ENCODE results near the gene EID2. TPM values are rescaled to one million over a fixed set of nuclear protein-coding genes. Genes with fewer than 3 reads are reported as not detected.
A peak's percentile ranks its signal among the peaks of the same experiment; 100 is the strongest.

EID2 gene
- total RNA-seq, 2 experiments from 2014 or later: 17.2 to 20.3 TPM

- H3K4me1 Mint-ChIP-seq: peaks cover 26% of the 10 kb centered on the region
- H3K27ac Mint-ChIP-seq: peak overlapping the region; percentile 83
- H3K36me3 Mint-ChIP-seq (ENCODE audit: low read depth): peaks cover 8% of the 10 kb centered on the region
- no peaks in the 10 kb centered on the region for H3K27me3 Mint-ChIP-seq
- ChIA-PET POLR2A (interaction anchor here (0.6 kb wide), 1 partner anchor 53 kb away, joined by 3 read pairs; no protein-coding TSS in a partner anchor), CTCF (interaction anchor here (0.7 to 2.1 kb wide), 11 partner anchors 14 to 468 kb away, joined by 3 to 12 read pairs (median 4); no protein-coding TSS in a partner anchor)
- peak overlapping the region; percentile 90 for H3K4me3 Mint-ChIP-seq
- no peak for DNase-seq
- H3K9me3 Mint-ChIP-seq: no peaks in the 10 kb centered on the region
Measured at GRCh38 chr19:39531834-39532232, 8.1 kb downstream of the EID2 start.

- ChIA-PET POLR2A (no interaction called here), CTCF (interaction anchor here (0.6 to 1.2 kb wide), 2 partner anchors 12 to 302 kb away, joined by 3 read pairs; no protein-coding TSS in a partner anchor)
- Mint-ChIP-seq H3K4me3 (no peak overlapping the region), H3K4me1 (peaks cover 2% of the 10 kb centered on the region), H3K9me3 (no peaks in the 10 kb centered on the region), H3K36me3 (ENCODE audit: low read depth) (peaks cover 5% of the 10 kb centered on the region), H3K27ac (no peak overlapping the region), H3K27me3 (no peaks in the 10 kb centered on the region)
- DNase-seq: no peak
Measured at GRCh38 chr19:39525205-39525604, 14.8 kb downstream of the EID2 start.

DNA sequence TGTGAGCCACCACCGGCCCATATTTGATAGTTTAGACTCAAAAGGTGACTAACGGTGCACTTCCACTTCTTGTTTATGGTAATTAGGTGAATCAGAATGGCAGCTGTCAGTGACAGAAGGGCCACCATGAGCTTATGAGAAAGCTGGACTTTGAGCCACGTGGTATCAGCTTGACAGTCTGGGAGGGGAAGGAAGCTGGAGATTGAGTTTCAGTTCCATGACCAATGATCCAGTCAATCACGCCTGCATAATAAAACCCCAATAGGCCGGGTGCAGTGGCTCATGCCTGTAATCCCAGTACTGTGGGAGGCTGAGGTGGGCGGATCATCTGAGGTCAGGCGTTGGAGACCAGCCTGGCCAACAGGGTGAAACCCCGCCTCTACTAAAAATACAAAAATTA lies 15.5 kb downstream of the EID2 start:
- ChIA-PET CTCF (interaction anchor here (0.6 to 1.2 kb wide), 3 partner anchors 8 to 302 kb away, joined by 3 read pairs; partner anchors contain the start of gene EID2B), POLR2A (interaction anchor here (0.6 kb wide), 1 partner anchor 10 kb away, joined by 4 read pairs; no protein-coding TSS in a partner anchor)
- Mint-ChIP-seq H3K27me3 (no peaks in the 10 kb centered on the region), H3K4me1 (peaks cover 2% of the 10 kb centered on the region), H3K27ac (no peak overlapping the region), H3K9me3 (no peaks in the 10 kb centered on the region), H3K4me3 (no peak overlapping the region), H3K36me3 (ENCODE audit: low read depth) (peaks cover 5% of the 10 kb centered on the region)
- no peak for DNase-seq

GRCh38 chr19:39520541-39521484 lies 19.1 kb downstream of the EID2 start:
- peaks cover 5% of the 10 kb centered on the region for H3K4me1 Mint-ChIP-seq
- H3K27me3 Mint-ChIP-seq: peaks cover 26% of the 10 kb centered on the region
- no peak overlapping the region for H3K27ac Mint-ChIP-seq
- ChIA-PET CTCF (no interaction called here), POLR2A (no interaction called here)
- H3K9me3 Mint-ChIP-seq: no peaks in the 10 kb centered on the region
- DNase-seq: no peak
- peaks cover 2% of the 10 kb centered on the region for H3K36me3 Mint-ChIP-seq (ENCODE audit: low read depth)
- H3K4me3 Mint-ChIP-seq: no peak overlapping the region

- Mint-ChIP-seq H3K27me3 (peaks cover 43% of the 10 kb centered on the region), H3K4me1 (peaks cover 9% of the 10 kb centered on the region), H3K36me3 (ENCODE audit: low read depth) (peaks cover 2% of the 10 kb centered on the region), H3K4me3 (no peak overlapping the region), H3K27ac (no peak overlapping the region), H3K9me3 (no peaks in the 10 kb centered on the region)
- no peak for DNase-seq
- CTCF ChIA-PET: interaction anchor here (1.8 kb wide), 1 partner anchor 16 kb away, joined by 6 read pairs; no protein-coding TSS in a partner anchor
- POLR2A ChIA-PET: no interaction called here
Measured at GRCh38 chr19:39518975-39519374, 21.0 kb downstream of the EID2 start.

GRCh38 chr19:39518458-39518857 lies 21.5 kb downstream of the EID2 start:
- peaks cover 48% of the 10 kb centered on the region for H3K27me3 Mint-ChIP-seq

DNA sequence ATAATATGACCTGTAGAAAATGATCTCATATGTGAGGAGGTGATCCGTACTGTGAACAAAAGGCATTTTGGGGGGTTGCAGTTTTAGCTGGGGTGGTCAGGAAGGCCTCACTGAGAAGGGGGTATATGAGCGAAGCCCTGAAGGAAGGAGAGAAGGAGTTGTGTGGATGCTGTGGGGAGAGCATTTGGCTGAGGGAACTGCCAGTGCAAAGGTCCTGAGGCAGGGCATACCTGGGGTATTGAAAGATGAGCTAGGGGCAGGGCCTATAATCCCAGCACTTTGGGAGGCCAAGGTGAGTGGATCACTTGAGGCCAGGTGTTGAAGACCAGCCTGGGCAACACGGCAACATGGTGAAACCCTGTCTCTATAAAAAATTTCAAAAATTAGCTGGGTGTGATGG lies 22.5 kb downstream of the EID2 start:
- peaks cover 2% of the 10 kb centered on the region for H3K36me3 Mint-ChIP-seq (ENCODE audit: low read depth)
- no peak for DNase-seq
- H3K27me3 Mint-ChIP-seq: peaks cover 55% of the 10 kb centered on the region
- H3K9me3 Mint-ChIP-seq: no peaks in the 10 kb centered on the region
- H3K4me3 Mint-ChIP-seq: no peak overlapping the region
- POLR2A ChIA-PET: no interaction called here
- CTCF ChIA-PET: interaction anchor here (0.6 to 1.8 kb wide), 2 partner anchors 15 to 239 kb away, joined by 4 to 6 read pairs; no protein-coding TSS in a partner anchor
- no peak overlapping the region for H3K27ac Mint-ChIP-seq
- H3K4me1 Mint-ChIP-seq: peaks cover 9% of the 10 kb centered on the region

More at GRCh38 chr19:39518458-39518857, 21.5 kb downstream of the EID2 start:
- Mint-ChIP-seq H3K9me3 (no peaks in the 10 kb centered on the region), H3K4me3 (no peak overlapping the region), H3K27ac (no peak overlapping the region), H3K4me1 (peaks cover 9% of the 10 kb centered on the region), H3K36me3 (ENCODE audit: low read depth) (peaks cover 2% of the 10 kb centered on the region)
- CTCF ChIA-PET: interaction anchor here (1.8 kb wide), 1 partner anchor 16 kb away, joined by 6 read pairs; no protein-coding TSS in a partner anchor
- DNase-seq: no peak
- POLR2A ChIA-PET: no interaction called here

DNA sequence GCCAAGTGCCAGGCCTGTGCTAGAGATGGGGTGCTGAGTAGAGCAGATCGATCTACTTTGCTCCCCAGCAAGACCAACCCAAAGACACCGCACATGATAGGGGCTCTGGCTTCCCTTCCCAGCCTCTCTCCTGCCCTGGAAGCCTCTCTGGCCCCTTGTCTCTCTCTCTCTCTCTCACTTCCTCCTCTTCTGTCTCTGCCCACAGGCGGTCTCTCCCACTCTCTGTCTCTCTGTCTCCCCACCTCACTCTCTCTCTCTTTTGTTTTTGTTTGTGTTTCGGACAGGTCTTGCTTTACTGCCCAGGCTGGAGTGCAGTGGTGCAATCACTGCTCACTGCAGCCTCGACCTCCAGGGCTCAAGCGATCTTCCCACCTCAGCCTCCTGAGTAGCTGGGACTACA lies 23.7 kb downstream of the EID2 start:
- H3K9me3 Mint-ChIP-seq: no peaks in the 10 kb centered on the region
- no peak for DNase-seq
- H3K36me3 Mint-ChIP-seq (ENCODE audit: low read depth): peaks cover 2% of the 10 kb centered on the region
- peaks cover 57% of the 10 kb centered on the region for H3K27me3 Mint-ChIP-seq
- ChIA-PET CTCF (interaction anchor here (1.1 to 1.4 kb wide), 2 partner anchors 16 to 42 kb away, joined by 3 to 6 read pairs; partner anchors contain the start of gene EID2B), POLR2A (no interaction called here)
- peaks cover 9% of the 10 kb centered on the region for H3K4me1 Mint-ChIP-seq
- H3K4me3 Mint-ChIP-seq: peak overlapping the region; percentile 20
- H3K27ac Mint-ChIP-seq: no peak overlapping the region

- DNase-seq: no peak
- H3K9me3 Mint-ChIP-seq: no peaks in the 10 kb centered on the region
- peaks cover 2% of the 10 kb centered on the region for H3K36me3 Mint-ChIP-seq (ENCODE audit: low read depth)
- POLR2A ChIA-PET: no interaction called here
- peak overlapping the region; percentile 20 for H3K4me3 Mint-ChIP-seq
- CTCF ChIA-PET: interaction anchor here (1.1 to 1.4 kb wide), 2 partner anchors 17 to 41 kb away, joined by 3 to 6 read pairs; partner anchors contain the start of gene EID2B
- H3K27me3 Mint-ChIP-seq: peaks cover 57% of the 10 kb centered on the region
- H3K27ac Mint-ChIP-seq: no peak overlapping the region
- H3K4me1 Mint-ChIP-seq: peaks cover 9% of the 10 kb centered on the region
Measured at GRCh38 chr19:39515551-39516191, 24.3 kb downstream of the EID2 start.

- ChIA-PET POLR2A (no interaction called here), CTCF (interaction anchor here (1.1 to 2.5 kb wide), 3 partner anchors 12 to 40 kb away, joined by 3 to 11 read pairs (median 6); partner anchors contain the start of gene EID2B)
- Mint-ChIP-seq H3K36me3 (ENCODE audit: low read depth) (peaks cover 2% of the 10 kb centered on the region), H3K4me3 (peak within 1 kb of the TSS; percentile 32), H3K9me3 (no peaks in the 10 kb centered on the region), H3K4me1 (peaks cover 9% of the 10 kb centered on the region), H3K27ac (no peak within 1 kb of the TSS), H3K27me3 (peaks cover 57% of the 10 kb centered on the region)
- no peak for DNase-seq
Measured at GRCh38 chr19:39514840-39515550, 25.0 kb downstream of the EID2 start, which contains the start of gene SELENOV. Gene SELENOV, plus strand, starts transcription at chr19:39515139. Its CDS starts 74 bp downstream, at chr19:39515213.

- Mint-ChIP-seq H3K4me1 (peaks cover 13% of the 10 kb centered on the region), H3K27me3 (peaks cover 60% of the 10 kb centered on the region)
- CTCF ChIA-PET: interaction anchor here (0.6 to 2.5 kb wide), 5 partner anchors 10 to 1485 kb away, joined by 3 to 11 read pairs (median 3); no protein-coding TSS in a partner anchor
Measured at GRCh38 chr19:39512988-39513387, 27.0 kb downstream of the EID2 start.

GRCh38 chr19:39509233-39509632 lies 30.7 kb downstream of the EID2 start:
- Mint-ChIP-seq H3K4me1 (peaks cover 17% of the 10 kb centered on the region), H3K27me3 (peaks cover 56% of the 10 kb centered on the region)
- POLR2A ChIA-PET: no interaction called here

More at GRCh38 chr19:39512988-39513387, 27.0 kb downstream of the EID2 start:
- Mint-ChIP-seq H3K9me3 (no peaks in the 10 kb centered on the region), H3K27ac (no peak overlapping the region), H3K36me3 (ENCODE audit: low read depth) (peaks cover 2% of the 10 kb centered on the region), H3K4me3 (no peak overlapping the region)
- DNase-seq: no peak
- POLR2A ChIA-PET: no interaction called here

More at GRCh38 chr19:39509233-39509632, 30.7 kb downstream of the EID2 start:
- CTCF ChIA-PET: interaction anchor here (0.6 kb wide), 2 partner anchors 21 to 167 kb away, joined by 3 read pairs; no protein-coding TSS in a partner anchor
- Mint-ChIP-seq H3K4me3 (no peak overlapping the region), H3K36me3 (ENCODE audit: low read depth) (peaks cover 3% of the 10 kb centered on the region), H3K27ac (no peak overlapping the region), H3K9me3 (peaks cover 4% of the 10 kb centered on the region)
- no peak for DNase-seq
